CD4-positive, alpha-beta T cell treated with Interleukin-2 at 100 ng/mL for 4 hours (primary cell): ENCODE data around the gene CHRM5.

Experiments used
- DNase-seq: peaks from one replicate; pipeline ENCODE4 v3.0.0-alpha.2; 2020; ENCODE audit warnings: low spot score

Gene CHRM5, protein sequence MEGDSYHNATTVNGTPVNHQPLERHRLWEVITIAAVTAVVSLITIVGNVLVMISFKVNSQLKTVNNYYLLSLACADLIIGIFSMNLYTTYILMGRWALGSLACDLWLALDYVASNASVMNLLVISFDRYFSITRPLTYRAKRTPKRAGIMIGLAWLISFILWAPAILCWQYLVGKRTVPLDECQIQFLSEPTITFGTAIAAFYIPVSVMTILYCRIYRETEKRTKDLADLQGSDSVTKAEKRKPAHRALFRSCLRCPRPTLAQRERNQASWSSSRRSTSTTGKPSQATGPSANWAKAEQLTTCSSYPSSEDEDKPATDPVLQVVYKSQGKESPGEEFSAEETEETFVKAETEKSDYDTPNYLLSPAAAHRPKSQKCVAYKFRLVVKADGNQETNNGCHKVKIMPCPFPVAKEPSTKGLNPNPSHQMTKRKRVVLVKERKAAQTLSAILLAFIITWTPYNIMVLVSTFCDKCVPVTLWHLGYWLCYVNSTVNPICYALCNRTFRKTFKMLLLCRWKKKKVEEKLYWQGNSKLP

DNA sequence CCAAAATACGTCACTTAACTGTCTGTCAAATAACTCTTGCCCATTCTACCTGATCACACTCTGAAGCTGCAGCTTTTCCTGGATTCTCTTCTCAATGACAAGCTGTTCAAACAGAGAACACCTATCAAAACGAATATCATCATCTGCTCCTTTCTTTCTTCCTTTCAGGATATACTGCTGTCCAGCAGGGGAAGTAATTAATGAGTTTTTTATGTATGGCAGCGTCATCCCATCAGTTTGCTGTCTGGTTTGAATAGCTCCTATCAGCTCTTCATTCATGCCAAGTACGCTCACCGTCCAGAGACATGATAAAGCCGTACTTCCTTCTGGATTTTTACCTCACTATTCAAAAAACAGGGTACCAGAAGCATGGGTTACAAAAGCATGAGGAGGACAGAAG is at the start of gene CHRM5:
CHRM5 (plus strand) TSS at position 274 of the 400 bp plus-strand sequence. CDS start 94,221 bp downstream, outside the sequence.
- no peak for DNase-seq

DNA sequence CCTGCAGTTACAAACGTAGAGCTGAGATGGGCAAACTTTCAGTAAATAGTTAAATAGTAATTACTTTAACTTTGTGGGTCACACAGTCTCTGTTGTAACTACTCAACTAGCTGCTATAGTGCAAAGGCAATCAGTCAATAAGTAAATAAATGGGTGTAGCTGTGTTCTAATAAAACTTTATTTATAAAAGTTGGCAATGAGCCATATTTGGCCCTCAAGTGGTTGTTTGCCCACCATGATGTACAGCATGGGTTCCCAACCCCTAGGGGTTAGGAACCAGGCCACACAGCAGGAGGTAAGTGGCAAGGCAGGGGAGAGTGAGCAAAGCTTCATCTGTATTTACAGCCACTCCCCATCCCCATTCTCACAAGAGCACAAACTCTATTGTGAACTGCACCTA is 44.9 kb upstream of the CHRM5 start:
- no peak for DNase-seq

DNA sequence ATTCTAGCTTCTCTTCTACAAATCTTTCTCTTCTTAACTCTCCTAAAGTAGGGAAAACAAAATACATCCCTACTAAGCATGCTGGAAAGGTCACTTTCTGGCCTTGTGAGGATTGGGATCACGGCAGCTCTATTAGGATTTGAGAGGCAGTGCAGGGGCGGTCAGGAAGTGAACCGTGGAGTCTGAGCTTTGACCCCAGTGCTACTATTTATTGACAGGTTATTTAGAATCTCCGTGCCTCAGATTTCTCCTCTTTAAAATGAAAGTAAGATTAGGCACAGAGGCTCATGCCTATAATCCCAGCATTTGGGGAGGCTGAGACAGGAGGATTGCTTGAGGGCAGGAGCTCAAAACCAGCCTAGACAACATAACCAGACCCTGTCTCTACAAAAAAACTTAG is 42.0 kb upstream of the CHRM5 start:
- DNase-seq, result no peak

DNA sequence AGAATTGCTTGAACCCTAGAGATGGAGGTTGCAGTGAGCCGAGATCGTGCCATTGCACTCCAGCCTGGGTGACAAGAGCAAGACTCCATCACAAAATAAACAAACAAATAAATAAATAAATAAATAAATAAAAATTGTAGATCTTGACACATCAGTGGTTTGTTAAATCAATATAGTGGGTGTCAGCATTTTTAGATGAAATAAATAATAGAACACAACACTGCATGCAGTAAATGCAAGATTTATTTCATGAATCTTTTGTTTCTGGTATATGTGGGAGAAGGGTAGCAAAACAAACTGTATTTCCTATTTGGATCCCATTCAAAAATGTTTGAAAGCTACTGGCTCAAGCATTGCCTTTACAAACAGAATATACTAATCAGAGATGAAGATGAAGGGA is 35.6 kb upstream of the CHRM5 start:
- no peak for DNase-seq

DNA sequence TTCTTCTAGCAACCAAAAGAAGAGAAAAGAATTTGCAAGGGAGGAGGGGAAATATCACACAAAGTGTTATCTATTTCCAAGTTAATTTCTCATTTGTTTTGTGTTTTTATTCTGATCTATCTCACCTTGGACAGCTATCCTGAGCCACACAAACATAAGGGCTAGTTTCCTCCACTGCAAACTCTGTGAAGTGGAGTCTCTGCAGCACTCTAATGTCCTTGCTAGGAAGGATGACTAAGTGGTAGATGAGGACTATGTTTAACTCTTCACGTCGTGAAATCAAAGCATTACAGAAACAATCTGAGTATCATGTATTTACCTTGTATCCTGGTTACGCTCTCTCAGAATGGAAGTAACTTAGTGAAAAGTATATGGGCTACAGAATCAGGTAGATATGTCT is 33.9 kb upstream of the CHRM5 start:
- DNase-seq, result no peak

DNA sequence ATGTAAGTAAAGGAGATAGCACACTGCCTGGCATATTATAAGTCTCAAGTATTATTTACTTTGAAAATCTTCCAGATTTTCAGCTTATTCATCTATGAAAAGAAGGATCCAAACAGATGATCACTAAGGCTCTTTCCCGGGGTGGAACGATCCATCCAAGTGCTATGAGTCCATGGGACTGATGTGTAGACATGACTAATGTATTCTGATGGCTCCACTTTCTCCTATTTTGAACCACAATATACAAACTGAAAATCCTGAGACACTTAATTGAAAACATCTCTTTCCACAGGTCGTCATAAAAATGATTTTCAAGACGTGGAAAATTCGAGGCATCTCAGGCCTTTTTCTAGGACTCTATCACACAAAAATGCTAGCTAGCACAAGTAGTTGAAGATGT is 33.4 kb upstream of the CHRM5 start:
- DNase-seq, result no peak

DNA sequence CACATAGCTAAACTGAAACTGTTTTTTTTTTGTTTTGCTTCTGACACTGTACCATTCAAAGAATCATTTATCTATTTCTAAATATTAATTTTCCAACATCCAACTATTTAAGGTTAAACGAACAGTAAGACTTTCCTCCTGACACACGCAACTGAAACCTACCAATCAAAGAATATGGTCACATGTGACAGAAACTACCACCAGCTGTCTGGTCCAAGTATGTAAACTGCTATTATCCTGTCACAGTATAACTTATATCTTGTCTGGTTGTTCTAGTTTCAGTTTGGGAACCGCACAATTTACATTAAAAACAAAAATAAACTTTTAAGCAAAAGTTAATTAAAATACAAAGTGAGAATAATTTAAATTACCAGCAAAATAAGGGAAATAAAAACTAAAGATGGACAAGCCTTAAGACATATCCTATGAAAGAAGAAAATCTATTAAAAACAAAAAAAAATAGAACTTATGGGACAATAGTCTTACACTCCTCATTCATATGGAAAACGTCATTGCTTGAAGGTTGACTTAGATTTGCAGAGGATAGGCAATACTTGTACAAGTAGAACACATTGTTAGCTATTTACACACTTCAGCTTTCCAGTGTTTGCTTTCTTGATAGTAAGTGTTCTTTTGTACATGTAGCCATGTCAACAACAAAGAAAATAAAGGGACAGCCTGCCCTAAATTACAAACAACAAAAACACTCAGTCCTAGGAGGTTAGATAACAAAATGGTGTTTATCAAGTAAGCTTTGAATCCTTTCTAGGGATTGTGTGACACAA is 26.8 kb upstream of the CHRM5 start:
- DNase-seq, result no peak

DNA sequence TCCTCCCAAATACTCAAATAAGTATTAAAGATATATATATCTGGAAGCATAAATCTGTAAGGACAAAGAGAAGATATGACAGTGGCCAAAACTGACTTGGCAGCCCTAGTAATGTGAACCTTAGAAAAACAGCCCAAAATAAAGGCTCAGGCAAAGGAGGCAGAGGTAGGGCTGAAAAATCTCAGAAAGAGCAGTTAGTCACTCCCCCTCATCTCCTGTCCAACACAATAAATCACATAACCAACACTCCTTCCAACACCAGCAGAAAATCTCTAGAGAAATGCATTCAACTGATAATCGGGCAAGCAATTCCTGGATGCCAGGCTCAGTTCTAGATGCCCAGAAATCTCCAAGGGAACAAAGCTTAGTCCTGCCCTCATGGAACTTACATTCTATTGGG is 22.1 kb upstream of the CHRM5 start:
- no peak for DNase-seq

DNA sequence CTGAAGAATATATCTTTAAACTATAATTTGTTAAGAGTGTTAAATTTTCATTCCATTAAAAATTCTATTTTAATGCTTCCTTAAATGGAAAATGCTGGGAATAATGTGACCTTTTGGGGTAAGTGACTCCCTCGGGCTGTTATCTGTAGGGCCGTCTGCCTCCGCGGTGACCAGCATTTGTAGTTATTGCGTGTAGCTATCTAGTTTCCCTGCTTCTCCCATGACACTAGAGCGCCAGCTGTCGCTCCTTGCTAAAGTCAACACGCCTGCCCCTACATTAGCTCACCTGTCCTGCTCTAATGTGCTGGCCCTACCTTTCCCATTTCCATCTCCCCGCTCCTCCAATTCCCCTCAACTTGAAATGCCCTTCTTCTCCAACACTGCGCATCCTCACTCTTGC is 12.4 kb upstream of the CHRM5 start:
- DNase-seq, result no peak

DNA sequence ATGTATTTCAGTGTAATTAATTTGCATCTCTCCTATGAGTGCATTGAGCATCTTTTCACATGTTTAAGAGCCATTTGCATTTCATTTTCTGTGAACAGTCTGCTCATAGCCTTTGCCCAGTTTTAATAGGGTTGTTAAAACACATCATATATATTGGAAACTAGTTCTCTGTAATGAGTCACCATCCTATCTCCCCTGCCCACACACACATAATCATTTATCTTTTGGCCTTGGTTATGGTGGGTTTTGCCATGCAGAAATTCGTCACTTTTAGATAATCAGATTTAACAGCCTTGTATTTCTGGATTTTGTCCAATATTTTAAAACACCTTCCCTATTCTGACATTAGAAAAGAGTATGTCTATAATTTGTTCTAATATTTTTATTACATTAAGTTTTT is 11.9 kb upstream of the CHRM5 start:
- DNase-seq, result no peak

DNA sequence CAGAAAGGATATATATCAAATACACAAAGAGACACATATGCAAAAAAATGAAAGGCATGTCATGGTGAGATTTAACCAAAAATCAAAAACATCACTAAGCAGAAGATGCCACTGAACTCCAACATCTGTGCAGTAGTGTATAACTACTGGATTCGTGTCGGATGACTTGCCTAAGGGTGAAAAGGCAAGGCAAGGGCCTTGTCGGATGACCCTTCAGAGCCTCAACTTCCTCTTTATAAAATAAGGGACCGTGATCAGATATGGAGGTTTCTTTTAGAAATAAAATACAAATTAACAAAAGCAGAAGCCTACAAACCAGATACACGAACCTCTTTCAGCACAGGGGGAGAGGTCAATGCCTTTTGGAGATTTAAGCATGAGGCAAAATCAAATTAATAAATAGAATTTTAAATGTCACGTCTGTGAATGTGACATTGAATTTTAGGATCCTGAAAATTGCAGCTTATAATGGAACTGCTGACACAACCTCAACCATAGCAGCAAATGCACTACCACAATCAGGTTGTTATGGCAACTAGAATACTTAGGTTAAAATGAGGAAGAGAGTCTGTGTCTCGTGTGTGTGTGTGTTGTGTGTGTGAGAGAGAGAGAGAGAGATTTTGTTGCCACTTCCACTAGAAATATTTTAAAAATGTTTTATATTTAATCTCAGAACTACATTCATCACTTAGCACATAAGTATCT is 8.3 kb upstream of the CHRM5 start:
- DNase-seq, result no peak

DNA sequence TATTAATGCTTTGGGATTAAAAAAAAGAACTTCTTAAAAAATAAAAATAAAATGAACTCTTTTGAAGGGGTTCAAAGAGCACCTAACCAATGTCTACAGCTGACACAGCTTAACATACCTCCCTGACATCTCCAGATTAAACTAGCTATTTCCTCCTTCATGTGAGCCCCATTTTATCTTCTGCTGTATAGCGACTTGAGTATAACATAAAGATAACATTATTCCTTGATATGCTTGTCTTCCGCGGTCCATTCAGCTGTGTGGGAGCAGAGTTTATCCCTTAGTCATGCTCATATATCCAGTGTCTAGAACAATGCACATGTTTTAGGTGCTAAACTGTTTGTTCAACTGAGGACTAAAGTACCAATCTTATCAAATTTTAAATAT is 7.8 kb upstream of the CHRM5 start:
- no peak for DNase-seq

DNA sequence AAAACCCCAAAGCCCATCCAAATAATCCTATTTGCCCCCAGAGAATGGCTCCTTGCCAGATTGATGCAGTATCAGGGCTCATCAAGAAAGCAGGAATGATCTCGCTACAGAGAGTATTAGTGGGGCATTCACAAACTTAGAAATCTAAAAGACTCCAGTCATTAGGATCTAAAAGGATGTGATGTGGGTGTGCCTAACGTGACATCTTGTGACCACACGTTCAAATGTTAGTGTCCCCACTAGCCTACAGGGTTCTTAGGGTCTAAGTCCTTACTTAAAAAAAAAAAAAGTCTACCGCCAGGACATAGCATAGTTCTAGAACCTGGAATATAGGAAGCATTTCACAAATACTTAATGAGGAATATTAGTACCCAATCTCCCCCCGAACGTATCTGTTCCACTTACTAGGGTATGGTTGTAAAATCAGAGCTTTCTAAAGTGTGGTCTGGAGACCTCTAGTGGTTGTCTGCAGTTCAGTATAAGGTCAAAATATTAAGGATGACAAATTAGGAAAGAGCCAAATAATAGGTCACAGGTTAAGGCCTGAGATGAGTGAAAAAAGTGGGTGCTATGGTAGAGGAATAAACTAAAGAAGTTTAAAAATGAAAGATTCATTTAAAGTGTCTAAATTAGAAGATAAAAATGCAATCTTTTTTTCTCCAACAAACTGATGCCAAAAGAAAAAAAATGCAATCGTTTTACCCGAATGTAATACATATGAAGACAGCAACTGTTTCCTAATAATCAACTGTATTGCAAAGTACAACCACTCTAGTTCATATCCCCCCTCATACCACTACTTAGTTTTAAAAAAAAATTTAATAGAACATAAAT is 4.2 kb upstream of the CHRM5 start:
- DNase-seq, result no peak

DNA sequence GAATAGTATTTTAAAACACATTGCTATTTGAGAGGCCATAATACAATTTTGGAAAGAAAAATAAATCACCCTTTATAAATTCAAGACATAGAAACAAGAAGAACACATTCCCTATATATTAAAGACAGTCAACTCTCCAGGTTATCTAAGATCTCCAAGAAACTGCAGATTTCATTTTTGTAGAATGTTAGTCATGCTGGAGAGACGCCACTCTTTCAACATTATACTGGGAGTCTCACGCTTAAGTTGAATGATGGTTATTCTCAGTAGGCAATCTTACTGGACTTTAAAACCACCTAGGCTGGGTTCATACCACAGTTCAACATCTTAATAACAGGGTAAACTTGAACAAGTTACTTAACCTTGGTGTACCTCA is 3.6 kb upstream of the CHRM5 start:
- no peak for DNase-seq

DNA sequence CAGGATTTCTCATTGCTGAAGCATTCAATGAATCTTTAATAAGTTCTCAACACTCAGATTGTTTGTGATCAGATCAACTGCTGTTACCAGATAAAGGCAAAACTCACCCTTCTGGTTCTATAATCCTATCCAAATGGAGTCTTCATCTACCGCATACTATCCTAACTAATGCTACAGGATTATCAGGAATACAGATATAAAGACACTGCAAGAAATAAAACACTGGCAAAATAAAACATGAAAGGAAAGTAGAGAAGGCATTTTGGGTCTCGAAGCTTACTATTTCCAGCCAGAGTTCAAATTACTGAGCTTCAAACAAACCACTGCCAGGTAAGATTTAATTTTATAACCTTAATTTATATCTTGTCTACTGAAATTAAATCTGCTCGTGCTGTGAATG is 524 bp downstream of the CHRM5 start:
- no peak for DNase-seq

DNA sequence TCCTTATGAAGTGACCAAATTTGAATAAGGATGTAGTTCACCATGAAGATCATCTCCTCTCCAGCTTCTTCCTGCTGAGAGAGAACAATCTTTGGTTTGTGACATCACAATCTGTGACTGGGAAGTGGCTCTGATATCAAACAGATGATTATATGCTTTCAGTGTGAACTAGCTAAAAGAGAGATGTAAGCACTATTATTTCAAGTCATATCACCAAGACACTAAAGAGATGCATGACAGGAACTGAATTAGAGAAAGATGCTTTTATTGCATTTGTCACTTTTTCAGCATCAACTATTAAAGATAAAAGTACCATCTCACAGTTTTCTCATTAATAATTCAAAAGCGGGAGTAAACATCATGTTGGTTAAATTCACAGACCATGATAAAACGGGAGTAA is 3.5 kb downstream of the CHRM5 start:
- DNase-seq, result no peak

DNA sequence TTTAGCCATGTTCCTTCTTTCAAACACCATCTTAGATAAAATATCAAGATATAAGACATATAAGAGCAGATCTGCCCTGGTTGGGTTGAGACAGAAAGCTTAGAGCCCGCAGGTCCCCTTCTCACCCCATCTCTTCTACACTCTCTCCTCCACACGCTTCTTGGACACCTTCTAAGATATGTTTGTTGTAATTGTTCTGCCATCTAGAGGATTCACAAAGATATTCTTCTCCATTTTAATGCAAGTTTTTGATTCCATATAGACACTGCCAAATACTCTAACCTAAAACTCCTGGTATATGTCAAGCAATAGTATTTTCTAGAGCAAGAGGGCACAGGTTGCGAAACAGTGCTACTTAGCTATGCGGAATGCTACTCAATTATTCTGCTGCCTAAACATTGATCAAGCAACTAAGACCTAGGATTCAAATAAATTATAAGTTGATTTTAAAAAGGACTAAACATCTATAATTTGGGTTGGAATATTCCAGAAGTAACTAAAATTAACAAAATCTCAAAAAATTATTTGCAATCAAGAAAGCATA is 6.8 kb downstream of the CHRM5 start:
- DNase-seq, result no peak

DNA sequence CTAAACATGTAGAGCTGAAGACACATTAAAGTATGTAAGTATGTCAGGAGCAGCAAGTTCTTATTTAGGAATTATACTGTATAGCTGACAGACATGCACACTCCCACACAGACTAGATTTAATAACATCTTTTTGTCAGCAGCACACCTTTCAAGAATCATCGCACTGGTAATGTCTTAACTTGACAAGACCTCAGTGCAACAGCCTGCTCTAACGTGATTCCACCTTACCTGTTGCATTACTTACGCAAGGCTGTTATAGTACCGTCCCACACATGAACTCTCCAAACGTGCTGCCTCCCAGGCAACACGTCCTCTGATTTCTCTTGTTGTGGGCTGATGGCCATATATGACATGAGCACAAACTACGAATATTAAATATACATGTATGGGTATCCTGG is 11.9 kb downstream of the CHRM5 start:
- DNase-seq, result no peak

DNA sequence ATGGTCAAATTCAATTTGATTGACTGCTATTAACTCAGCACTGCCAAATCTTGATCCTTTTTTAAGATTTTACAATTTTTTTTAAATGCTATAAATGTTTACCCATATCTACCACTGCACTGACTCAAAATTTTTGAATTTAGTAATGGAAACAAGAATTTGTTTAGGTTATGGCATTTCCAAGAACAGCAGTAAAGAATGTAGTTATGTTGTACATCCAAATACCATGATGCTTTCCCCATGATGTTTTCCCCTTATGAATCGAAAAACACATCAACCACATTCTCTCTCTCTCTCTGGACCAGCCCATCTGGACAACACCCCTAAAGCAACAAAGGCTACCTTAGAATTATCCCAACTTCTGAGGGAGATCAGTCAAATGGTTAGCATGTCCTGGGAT is 14.2 kb downstream of the CHRM5 start:
- DNase-seq, result no peak

DNA sequence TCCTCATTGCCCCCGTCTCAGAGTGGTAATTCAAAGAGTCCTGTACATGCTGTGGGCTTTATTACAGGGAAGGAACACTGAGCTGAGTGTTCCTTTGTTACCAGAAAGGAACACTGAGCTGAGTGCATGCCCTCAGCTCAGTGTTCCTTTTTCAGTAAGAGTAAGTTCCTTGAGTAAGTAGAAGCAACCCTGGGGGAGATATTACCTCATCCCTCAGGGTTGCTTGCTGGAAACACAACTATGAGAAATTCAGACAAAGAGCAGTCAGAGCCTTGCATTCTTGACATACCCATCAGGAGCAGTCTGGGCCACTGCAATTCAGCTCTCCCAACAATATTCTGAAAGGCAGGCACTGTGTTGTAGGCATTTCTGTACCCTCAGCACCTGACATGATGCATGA is 17.0 kb downstream of the CHRM5 start:
- DNase-seq, result no peak

DNA sequence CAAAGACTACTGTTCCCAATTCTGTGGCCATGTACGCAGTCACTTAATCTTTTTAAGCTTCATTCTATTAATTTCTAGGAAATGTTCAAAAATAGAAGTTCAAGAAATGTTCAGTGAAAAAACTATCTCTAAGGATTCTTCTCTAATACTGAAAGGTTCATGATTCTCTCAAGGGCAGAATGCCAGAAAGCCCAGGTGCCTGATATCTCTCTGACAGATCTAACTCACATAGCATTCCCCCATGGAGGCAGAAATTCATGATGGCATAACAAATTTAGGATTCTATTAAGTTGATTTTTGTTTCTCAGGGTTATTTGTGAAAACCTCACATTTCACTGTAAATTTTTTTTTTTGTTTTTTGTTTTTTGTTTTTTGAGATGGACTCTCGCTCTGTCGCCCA is 17.5 kb downstream of the CHRM5 start:
- no peak for DNase-seq

DNA sequence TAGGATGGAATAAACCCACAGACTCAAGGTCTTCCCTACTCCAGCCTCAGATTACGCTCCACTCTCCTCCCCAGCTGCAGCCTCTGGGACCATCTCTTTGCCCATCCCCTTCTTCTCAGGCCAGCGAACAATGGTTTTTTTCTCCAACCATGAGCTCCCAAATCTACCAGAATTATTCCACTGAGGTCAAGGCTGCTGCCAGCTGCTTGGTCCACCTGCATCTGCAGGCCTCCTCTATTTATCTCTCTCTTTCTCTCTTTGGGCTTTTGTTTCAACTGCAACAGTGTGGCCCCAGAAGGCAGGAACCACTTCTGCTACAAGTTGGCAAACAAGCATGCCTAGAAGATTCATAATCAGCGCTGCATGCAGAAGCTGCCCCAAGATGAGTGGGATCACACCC is 19.1 kb downstream of the CHRM5 start:
- no peak for DNase-seq
